ENCODE measurements around the gene BAHD1.
A peak's percentile ranks its signal among the peaks of the same experiment; 100 is the strongest.

The BAHD1 gene

GRCh38 chr15:40440743-40441564 is at the start of gene BAHD1:
Gene BAHD1, plus strand, starts transcription at chr15:40440953. Its CDS starts 17,512 bp downstream, at chr15:40458465.
- DNase-seq: peak; percentile 94 to 96

- no peak for DNase-seq
Observed at GRCh38 chr15:40392986-40393948, 47.5 kb upstream of the BAHD1 start.

- no peak for DNase-seq
Observed at GRCh38 chr15:40397688-40398412, 42.9 kb upstream of the BAHD1 start.

GRCh38 chr15:40398413-40398873 is 42.3 kb upstream of the BAHD1 start:
- DNase-seq: peak; percentile 22 to 37

- no peak for DNase-seq
Observed at GRCh38 chr15:40399370-40399769, 41.4 kb upstream of the BAHD1 start.

GRCh38 chr15:40405501-40406381 is 35.0 kb upstream of the BAHD1 start, which contains the start of gene IVD:
Gene IVD, plus strand, starts transcription at chr15:40405795. Its CDS starts 33 bp downstream, at chr15:40405828.
- peak; percentile 84 to 90 for DNase-seq

- DNase-seq: no peak
Observed at GRCh38 chr15:40407330-40407990, 33.3 kb upstream of the BAHD1 start.

- DNase-seq: no peak
Observed at GRCh38 chr15:40409366-40409765, 31.4 kb upstream of the BAHD1 start.

GRCh38 chr15:40410476-40410875 is 30.3 kb upstream of the BAHD1 start:
- no peak for DNase-seq

GRCh38 chr15:40412095-40412759 is 28.5 kb upstream of the BAHD1 start:
- DNase-seq: no peak

- DNase-seq: no peak
Observed at GRCh38 chr15:40413036-40413435, 27.7 kb upstream of the BAHD1 start.

- DNase-seq: no peak
Observed at GRCh38 chr15:40414816-40415215, 25.9 kb upstream of the BAHD1 start.

- DNase-seq: no peak
Observed at GRCh38 chr15:40415226-40415625, 25.5 kb upstream of the BAHD1 start.

GRCh38 chr15:40416056-40416455 is 24.7 kb upstream of the BAHD1 start:
- DNase-seq: no peak

GRCh38 chr15:40418126-40418525 is 22.6 kb upstream of the BAHD1 start:
- DNase-seq: no peak

- no peak for DNase-seq
Observed at GRCh38 chr15:40420071-40420713, 20.6 kb upstream of the BAHD1 start.

GRCh38 chr15:40420793-40421192 is 20.0 kb upstream of the BAHD1 start:
- no peak for DNase-seq

GRCh38 chr15:40421246-40422157 is 19.3 kb upstream of the BAHD1 start:
- peak; percentile 75 to 80 for DNase-seq
